Stimulated activated CD4-positive, alpha-beta T cell treated with anti-CD3 and anti-CD28 coated beads, Interleukin-15, amount 100 ng/mL, for 1 hour (primary cell): ENCODE results near the gene VSIG10L2.
A peak's percentile ranks its signal among the peaks of the same experiment; 100 is the strongest.

Experiments
- DNase-seq, 2 donors: peaks; one replicate each; pipeline ENCODE4 v3.0.0-alpha.2; 2020; ENCODE audit warnings: low read depth in 1 of 2, low spot score in 1 of 2

VSIG10L2 gene

DNA sequence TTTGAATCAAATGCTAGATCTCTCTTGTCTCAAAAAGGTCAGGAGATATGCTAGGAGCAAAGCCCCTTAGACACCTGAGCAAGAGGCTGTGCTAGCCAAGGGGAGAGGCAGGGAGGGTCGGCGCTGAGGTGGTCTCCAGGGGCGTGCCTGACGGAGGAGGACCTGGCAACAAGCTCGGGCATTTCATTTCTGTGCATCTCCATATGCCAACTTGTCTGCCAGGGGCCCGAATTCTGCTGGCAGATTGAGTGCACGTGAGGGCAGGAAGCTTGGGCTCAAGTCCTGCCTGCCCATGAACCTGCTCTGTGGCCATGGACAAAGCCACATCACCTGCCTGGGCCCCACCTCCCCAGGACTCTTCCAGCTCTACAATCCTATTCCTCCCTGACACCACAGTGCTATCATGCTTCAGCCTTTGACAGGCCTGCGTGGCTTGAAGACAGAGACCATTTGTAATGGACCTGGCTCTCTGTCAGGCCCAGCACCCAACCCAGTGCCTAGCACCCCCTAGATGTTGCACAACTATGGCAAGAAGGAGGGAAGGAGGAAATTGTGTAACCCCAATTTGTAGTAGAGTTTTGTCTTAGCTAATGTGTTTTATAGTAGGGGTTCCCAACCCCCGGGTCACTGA lies 16.3 kb upstream of the VSIG10L2 start:
- no peak for DNase-seq

DNA sequence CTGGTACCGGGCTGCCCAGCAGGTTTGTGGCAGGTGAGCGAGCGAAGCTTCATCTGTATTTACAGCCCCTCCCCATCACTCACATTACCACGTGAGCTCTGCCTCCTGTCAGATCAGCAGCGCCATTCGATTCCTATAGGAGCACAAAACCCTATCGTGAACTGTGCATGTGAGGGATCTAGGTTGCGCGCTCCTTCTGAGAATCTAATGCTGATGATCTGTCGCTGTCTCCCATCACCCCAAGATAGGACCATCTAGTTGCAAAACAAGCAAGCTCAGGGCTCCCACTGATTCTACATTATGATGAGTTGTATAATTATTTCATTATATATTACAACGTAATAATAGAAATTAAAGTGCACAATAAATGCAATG lies 15.8 kb upstream of the VSIG10L2 start:
- no peak for DNase-seq

DNA sequence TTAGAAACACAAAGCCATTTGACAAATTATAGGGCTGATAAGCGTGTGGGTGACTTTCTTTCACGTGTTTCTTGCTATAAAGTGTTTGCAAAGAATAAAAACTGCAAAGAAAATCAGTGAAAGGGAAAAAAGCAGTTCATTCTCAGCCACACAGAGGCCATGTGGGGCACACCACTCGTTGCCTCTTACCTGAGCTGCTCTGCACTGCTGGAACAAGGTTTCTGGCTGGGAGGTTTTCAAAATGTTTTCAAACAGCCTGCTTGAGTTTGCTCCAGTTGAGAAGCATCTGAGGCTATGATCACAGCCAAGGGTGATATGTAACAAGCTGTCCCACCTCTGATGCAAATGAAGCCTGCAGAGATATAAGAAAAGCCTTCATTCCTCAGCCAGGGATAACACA lies 14.7 kb upstream of the VSIG10L2 start:
- no peak for DNase-seq

DNA sequence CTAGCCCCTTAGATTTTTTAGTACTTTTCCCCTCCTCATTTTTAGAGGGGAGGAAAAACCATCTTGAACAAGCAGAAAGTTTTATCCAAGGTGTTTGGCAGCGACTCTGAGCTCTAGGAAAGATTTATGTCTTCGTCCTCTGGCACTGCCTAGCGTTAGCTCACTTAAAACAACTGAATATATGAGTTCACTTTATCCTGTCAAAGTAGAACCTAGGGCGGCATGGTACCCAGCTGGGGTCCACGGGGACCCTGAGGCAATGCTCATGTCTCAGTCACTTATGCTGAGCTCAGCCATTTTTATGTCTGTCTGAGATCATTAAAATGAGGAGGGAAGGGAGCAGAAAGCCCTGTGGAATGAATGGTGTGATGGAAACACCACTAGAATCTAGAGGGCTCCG lies 14.2 kb upstream of the VSIG10L2 start:
- no peak for DNase-seq

DNA sequence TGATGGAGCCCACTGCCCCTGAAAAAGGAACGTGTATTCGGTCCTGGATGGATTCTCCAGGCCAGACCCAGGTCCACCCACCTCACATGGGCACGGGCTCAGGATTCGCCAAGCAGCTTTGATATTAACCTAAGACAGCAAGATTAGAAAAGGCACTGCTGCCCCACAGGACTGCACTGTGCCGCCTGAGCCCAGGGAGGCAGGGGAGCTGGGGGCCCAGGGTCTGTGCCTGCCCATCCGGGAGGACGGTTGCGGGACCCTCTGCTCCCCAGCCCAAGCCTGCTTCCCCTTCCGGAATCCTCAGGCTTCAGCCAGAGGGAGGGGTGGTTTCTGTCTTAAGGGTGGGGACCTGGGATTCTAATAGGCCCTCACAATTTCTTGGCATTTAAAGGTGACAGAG lies 13.5 kb upstream of the VSIG10L2 start:
- no peak for DNase-seq

DNA sequence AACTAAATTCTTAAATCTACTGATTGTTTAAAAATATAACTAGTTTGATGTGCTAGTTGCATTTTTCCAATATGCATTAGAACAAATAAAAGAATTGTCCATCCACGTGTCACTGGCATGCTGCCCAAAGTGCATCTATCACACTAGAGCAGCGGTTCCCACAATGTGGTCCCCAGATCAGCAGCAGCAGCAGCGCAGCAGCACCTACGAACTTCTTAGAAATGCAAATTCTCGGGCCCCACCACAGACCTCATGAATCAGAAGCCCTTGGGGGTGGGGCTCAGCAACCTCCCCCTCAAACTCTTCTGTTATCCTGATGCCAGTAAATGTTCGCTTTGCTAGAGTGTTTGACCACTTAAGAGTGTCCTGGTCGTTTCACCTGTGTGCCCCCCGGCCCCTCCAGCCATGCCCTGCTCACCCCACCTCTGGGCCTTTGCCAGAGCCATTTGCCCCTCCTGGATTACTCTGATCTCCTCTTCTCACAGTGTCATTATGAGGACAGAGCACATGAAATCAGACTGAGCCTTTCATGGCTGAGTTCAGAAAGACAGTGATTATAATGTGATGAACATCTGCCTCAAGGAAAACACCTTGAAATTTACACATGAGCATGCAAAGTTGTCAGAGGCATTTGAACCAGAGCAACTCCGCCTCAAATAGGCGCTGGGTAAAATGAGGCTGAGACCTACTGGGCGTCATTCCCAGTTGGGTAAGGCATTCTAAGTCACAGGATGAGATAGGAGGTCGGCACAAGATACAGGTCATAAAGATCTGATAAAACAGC lies 12.6 kb upstream of the VSIG10L2 start:
- no peak for DNase-seq

DNA sequence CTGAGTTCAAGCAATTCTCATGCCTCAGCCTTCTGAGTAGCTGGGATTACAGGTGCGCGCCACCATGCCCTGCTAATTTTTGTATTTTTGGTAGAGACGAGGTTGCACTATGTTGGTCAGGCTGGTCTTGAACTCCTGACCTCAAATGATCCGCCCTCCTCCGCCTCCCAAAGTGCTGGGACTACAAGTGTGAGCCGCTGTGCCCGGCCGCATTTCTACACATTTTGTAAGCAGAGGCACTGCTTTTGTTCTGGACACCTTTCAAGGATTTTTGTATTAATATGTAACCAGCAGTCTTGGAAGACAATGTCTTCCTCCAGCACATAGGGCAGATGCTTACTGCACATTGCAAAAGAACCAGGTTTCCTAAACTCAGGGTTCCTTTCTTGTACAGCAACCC lies 11.4 kb upstream of the VSIG10L2 start:
- DNase-seq, result no peak

DNA sequence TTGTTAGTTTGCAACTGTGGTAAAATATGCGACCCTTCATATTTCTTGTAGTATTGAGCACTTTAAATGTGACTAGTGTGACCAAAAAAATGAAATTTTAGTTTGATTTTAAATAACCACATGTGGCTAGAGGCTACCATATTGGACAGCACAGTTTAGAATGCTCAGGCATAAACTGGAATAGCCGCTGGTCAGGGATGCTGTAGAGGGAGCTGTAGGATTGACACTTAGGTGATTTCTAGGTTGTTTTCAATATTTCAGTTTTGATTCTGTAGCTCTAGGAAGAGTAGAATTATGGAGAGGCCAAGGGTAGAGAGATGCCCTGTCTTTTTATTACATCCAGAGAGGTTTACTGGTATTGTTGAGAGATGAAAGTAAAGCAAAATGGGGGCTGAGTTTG lies 10.8 kb upstream of the VSIG10L2 start:
- no peak for DNase-seq

DNA sequence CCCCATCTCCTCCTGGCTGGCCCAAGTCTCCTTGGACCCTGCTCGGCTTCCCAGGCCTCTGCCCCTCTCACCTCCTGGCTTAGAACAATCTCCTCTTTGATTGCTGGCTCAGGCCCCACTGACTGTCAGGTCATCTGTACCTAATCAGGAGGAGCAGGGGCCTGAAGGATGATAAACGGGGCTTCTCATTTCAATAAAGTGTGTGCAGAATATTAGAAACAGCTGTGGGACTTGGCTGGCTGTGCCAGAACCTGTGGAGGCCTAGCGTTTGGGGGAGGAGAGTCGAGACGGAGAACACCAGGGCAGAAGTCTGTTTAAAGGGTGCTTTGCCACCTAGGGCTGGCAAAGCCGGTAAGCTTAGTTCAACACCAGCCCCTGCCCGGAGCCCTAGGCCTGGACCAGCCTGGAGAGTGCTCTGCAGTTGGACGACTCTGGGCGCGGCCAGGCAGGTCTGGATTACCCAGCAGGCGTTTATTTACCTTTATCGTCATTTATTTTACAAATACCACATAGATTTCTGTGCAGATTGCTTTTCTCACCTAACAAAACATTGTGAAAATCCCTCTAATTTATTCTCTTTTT lies 10.1 kb upstream of the VSIG10L2 start:
- DNase-seq, result no peak

DNA sequence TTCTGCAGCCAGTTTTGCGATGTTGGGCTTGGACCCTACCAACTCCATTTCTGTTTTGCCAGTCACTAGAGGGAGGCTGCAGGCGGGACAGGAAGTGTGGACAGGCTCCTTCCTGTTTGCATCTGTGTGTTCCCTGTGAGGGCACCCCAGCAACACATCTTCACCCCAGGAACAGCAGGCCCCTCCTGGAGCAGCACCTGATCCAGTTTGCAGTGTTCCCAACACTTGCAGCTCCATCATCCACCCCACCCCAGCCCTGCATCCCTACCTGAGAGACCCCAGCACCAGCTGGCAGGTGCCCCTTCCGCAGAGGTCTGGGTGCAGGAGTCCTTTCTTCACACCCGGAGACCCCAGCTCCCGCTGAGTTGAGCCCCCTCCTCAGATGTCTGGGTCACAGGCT lies 7.4 kb upstream of the VSIG10L2 start:
- DNase-seq, result no peak

DNA sequence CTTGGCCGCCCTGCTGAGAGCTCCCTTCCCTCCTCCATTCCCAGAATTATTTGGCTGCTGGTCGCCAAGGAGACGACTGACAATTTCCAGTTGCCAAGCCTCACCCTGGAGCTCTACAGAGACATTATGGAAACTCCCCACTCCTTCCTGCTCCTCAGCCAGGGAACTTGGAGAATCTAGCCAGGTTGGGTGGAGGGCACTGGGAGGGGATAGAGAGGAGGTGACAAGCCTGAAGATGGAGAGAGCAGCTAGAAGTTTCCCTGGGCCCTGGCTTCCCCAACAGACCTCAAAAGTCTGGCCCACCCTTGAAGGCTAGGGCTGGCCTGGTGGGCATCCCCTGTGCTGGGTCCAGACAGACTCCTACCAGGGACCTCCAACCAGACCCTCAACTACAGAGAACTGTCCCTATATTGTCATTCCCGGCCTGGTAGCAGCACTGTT lies 6.7 kb upstream of the VSIG10L2 start:
- no peak for DNase-seq

DNA sequence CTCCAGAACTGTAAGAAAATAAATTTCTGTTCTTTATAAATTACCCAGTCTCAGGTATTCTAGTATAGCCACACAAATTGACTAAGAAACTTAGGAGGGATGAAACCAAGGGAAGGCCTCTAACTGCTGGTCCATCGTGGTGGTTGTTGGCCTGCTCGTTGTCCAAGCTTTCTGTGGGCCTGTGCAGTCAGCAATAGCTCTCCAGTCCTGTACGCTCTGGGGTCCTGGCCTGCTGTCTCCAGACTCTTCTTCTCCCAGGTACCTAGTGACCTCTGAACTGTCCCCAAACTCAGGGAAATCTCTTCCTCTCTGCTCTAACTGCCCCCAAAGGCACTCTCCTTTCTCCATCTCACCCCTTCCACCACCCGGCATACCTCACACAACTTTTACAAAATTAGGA lies 5.7 kb upstream of the VSIG10L2 start:
- DNase-seq, result no peak

DNA sequence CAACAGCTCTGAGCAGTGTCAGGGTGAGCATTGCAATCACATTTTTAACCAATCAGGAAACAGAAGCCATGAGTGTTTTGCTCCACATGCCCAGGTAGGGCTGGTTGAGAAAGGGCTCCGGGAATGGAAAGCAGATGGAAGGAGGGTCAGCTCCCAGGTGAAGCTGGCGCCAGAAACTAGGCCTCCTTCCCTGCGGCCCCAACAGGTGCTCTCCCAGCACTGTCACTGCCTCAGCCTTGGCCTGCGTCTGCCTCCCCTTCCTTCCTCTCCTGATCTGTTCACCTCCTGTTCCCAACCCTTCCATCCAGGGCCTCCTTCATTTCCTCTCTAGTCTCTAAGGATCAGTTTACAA lies 4.6 kb upstream of the VSIG10L2 start:
- no peak for DNase-seq

DNA sequence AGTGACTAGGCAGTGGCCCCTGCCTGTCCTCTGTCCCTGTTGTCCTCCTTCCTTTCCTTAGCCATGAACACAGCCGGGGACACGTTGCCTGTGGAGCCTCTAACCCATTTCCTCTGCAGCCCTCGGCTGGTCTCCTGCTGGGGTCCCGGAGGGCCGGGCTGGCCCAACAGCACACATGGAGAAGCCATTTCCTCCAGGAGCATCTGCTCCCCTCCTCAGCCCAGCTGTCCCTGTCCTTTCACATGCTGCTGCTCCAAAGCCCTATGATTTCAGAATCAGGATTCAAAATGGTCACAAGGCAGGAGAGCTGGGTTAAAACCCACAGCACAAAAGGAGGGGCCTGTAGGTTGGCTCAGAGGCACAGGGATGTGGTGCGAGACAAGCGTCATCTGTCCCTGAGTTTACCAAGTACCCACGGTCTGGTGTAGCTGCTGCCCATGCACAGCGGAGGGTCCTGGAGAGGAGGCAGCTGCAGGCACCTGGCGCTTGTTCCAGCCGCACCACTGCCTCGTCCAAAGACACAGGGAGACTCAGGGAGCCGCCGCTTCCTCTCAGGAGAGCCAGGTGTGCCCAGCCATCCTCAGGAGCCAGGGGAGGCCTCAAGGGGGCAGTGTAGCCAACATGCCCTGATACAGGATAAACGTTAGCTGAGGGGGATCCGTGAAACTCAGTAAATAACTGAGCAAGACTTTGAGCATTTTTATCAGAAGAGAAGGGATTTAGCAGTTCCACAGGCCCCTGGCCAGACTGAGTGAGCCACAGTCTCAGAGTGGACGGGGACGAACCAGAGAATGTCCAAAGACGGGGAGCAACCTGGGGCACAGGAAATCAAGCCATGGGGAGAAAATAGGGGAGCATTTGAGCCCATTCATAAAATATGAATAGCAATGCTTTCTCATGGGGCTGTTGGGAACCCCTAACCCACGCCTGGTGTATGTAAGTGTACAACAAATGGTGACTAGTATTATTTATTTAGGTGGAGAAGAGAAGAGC lies 3.9 kb upstream of the VSIG10L2 start:
- peak; percentile 7 to 35 for DNase-seq

DNA sequence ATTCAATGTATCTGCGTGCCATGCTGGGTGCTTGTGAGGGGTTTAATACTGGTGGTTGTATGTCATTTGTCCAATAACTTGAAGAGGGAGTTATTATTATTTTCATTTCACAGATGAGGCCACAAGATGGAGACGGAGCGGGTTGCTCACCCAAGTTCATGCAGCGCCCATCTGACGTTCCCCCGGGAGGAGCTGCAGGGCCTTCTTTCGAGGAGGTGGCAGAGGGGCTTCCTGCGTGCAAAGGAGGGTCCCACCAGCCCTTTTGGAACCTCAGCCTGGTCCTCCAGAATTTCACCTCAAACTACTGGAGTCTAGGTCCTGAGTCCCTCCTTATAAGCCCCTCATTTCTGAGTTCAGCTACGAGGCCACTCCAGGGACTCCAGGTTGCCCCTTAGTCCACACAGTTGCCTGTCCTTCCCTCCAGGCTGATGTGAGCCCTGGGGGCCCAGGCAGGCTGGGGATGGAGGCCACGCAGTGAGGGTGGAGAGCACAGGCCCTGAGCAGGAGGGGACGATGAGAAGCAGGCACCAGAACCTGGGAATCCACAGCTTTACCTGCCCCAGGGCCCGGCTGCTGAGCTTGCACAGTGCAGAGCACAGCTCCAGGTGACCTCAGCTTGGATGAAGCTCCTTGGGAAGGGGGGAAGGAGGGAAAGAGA lies 2.9 kb upstream of the VSIG10L2 start:
- DNase-seq, result no peak

DNA sequence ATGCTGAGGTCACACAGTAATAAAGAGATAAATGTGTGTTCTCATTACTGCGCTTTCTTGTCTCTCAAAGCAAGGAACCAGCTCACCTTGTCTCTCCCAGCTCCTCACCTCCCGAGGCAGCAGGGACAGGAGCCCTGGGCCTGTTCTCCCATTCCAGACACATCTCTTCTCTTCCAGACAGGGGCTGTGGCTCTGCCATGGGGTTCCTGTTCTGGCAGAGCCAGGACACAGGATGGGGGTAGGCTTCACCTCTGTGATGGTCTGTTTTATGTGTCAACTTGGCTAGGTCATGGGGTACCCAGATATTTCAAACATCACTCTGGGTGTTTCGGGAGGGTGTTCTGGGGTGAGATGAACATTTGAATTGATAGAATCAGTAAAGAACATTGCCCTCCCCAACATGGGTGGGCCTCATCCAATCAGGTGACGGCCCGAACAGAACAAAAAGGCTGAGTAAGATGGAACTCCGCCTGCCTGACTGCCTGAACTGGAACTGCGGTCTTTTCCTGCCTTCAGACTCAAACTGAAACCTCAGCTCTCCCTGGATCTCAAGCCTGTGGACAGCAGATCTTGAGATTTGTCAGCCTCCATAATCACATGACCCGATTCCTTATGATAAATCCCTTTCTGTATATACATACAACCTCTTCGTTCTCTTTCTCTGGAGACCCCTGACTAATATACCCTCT lies 2.0 kb upstream of the VSIG10L2 start:
- no peak for DNase-seq

DNA sequence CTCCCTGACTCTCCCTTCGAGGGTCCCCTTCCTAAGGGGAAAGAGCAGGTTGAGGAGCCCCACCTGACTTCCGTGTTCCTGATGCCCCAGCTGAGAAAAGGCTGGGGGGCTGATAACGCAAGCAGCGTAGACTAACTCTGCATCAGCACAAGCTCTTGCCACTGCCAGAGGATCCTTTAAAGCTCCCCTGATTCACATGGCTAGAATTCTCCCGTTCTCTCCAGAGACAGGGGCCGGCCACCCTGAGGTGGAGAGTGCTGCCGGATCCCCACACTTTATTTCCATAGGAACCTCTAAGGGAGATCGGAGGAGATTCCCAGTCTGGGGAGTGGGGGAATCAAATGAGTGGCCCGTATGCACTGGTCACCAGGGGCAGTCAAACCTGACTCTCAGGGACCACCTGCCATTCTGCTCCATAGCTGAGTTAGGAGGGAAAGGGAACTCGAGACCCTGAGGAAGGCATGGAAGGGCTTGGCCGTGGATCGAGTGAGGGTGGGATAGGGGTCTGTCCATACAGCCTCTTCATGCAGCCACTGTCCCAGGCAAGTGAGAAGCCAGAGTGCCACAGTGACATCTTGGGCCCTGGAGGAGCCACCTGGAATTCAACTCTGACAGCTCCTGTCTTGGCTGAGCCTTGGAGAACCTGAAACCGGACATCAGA lies 1.4 kb upstream of the VSIG10L2 start:
- no peak for DNase-seq

DNA sequence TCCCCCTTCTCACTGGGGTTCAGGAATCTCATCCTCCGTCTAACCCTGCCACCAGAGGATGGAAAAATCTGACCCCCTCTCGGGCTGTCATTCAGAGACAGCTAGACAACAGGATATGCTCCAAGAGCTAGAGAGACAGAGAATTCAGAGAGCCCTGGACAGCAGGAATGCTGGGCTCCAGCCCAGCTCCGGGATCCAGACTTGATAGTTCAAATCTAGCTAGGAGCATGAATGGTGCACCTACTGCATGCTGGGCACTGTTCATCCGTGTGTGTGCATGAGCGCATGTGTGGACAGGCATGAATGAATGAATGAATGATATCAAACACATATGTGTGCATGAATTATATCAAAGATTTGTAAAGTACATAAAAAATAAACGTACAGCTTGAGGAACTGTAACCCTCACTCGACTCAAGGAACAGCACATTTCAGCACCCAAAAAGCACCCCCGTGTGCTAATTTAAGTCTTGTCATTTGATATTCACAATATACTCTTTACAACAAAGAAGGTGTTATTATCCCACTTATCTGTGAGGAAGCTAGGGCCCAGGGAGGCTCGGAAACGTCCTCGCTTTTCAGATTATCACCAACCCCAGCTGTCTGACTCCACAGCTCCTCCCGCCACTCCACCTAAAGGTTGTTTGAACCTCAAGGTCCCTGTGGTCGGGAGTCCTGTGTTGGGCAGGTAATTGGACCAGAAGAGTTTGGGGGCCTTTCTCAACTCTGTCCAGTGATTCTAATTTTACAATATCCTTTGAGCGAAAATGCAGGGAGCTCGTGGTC lies 640 bp upstream of the VSIG10L2 start:
- no peak for DNase-seq
